ENCODE results near the gene SRBD1. TPM values are rescaled to one million over a fixed set of nuclear protein-coding genes. Genes with fewer than 3 reads are reported as not detected.
A peak's percentile ranks its signal among the peaks of the same experiment; 100 is the strongest.

The SRBD1 gene
- total and polyA plus RNA-seq, 4 donors, result 4.0 to 22.2 (median 10.0) TPM

DNA sequence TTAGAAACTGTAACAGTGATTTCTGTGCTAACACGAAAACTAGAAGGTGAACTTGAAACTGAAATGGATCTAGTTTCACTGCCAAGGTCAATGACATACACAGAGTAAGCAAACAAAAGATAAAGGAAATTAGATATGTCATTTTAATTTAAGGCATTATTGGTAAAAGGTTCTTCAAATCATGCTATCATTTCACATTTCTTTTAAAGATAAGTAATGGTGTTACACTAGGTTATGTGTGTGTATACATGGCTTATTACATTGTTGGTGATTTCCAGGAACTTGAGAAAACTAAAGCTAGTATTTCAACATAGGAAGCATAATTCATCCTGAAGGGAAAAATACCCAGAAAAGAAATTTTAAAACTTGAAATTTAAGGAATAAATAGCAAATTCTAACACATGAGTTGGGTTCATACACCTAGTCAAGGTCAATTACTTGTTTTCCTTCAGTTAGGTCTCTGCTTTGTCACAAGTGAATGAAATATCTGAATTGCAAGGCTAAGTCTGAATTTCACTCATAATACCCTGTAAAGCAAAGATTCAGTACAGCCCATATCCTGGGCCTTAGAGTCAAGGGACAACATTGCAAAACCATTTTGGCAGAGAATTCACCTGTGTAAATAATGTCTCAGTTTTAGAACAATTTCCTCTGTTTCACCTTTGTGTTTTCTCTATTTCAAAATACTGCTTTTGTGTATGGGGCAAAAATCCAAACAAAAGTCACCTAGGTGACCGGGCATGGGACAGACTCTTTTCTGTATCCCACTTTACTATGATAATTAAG is 141.6 kb downstream of the SRBD1 start (continued):
- TF ChIP-seq RXRA (IDR thresholded peaks at IDR 0.05) (peak; percentile 72 to 91), NR2F2 (IDR thresholded peaks at IDR 0.05) (peak; percentile 47), FOXA1 (IDR thresholded peaks at IDR 0.05) (peak; percentile 95), FOXA2 (IDR thresholded peaks at IDR 0.05) (peak; percentile 97)

DNA sequence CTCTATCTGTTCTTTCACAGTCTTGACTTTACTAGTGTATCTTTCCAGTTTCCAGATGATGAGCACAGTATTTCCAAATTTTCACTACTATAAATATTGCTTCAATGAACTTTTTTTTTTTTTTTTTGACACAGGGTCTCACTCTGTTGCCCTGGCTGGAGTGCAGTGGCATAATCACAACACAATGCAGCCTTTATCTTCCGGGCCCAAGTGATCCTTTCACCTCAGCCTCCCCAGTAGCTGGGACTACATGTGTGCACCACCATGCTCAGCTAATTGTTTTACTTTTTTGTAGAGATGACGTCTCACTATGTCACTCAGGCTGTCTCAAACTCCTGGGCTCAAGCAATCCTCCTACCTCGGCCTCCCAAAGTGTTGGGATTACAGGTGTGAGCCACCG is 142.8 kb downstream of the SRBD1 start:
- Histone ChIP-seq H3K36me3 (ENCODE audit: control insufficient read depth in 4 of 4, insufficient read depth in 3 of 4, low read depth in 1 of 4, low read length in 3 of 4) (no peaks in the 10 kb centered on the region), H3K9me3 (ENCODE audit: control insufficient read depth in 4 of 4, low read length in 3 of 4) (no peaks in the 10 kb centered on the region), H3K4me3 (ENCODE audit: low read depth in 1 of 3, low read length in 3 of 3) (no peak overlapping the region), H3K4me1 (ENCODE audit: control insufficient read depth in 4 of 4, insufficient read depth in 4 of 4, low read length in 3 of 4) (peaks cover 5 to 22% (median 15%) of the 10 kb centered on the region in 4 donors), H3K9ac (ENCODE audit: low read depth in 1 of 2, low read length in 2 of 2) (no peak overlapping the region), H3K27ac (ENCODE audit: low read depth in 1 of 2, low read length in 2 of 2) (no peak overlapping the region), H3K27me3 (ENCODE audit: control insufficient read depth in 4 of 4, insufficient read depth in 4 of 4, low read length in 3 of 4) (no peaks in the 10 kb centered on the region)
- WGBS, result 97% methylated on average over 4 of the region's 4 CpGs
- no peak for DNase-seq (ENCODE audit: low spot score)
- TF ChIP-seq NR2F2 (IDR thresholded peaks at IDR 0.05) (no peak), EGR1 (IDR thresholded peaks at IDR 0.05; ENCODE audit: low read depth in 2 of 2) (no peak), MAX (IDR thresholded peaks at IDR 0.05) (no peak), SP1 (IDR thresholded peaks at IDR 0.05) (no peak), JUND (IDR thresholded peaks at IDR 0.05) (no peak), TAF1 (conservative IDR thresholded peaks at IDR 0.05) (no peak)

- no peak for TF ChIP-seq HNF4G (IDR thresholded peaks at IDR 0.05)
- Histone ChIP-seq H3K9ac (ENCODE audit: low read depth in 1 of 2, low read length in 2 of 2) (no peak overlapping the region), H3K4me3 (ENCODE audit: low read depth in 1 of 3, low read length in 3 of 3) (no peak overlapping the region), H3K27me3 (ENCODE audit: control insufficient read depth in 4 of 4, insufficient read depth in 4 of 4, low read length in 3 of 4) (no peaks in the 10 kb centered on the region), H3K9me3 (ENCODE audit: control insufficient read depth in 4 of 4, low read length in 3 of 4) (no peaks in the 10 kb centered on the region), H3K4me1 (ENCODE audit: control insufficient read depth in 4 of 4, insufficient read depth in 4 of 4, low read length in 3 of 4) (peaks cover 5 to 22% (median 15%) of the 10 kb centered on the region in 4 donors), H3K27ac (ENCODE audit: low read depth in 1 of 2, low read length in 2 of 2) (no peak overlapping the region), H3K36me3 (ENCODE audit: control insufficient read depth in 4 of 4, insufficient read depth in 3 of 4, low read depth in 1 of 4, low read length in 3 of 4) (no peaks in the 10 kb centered on the region)
- WGBS, result 80% methylated on average over 1 of the region's 1 CpG
- DNase-seq (ENCODE audit: low spot score), result no peak
Observed at GRCh38 chr2:45466053-45466452, 145.0 kb downstream of the SRBD1 start.

GRCh38 chr2:45460825-45461224 is 150.2 kb downstream of the SRBD1 start:
- H3K9me3 ChIP-seq (ENCODE audit: control insufficient read depth in 4 of 4, low read length in 3 of 4), result no peaks in the 10 kb centered on the region

More at GRCh38 chr2:45460825-45461224, 150.2 kb downstream of the SRBD1 start:
- 94% methylated on average over 6 of the region's 6 CpGs for WGBS
- H3K36me3 ChIP-seq (ENCODE audit: control insufficient read depth in 4 of 4, insufficient read depth in 3 of 4, low read depth in 1 of 4, low read length in 3 of 4), result no peaks in the 10 kb centered on the region
- no peak overlapping the region for H3K9ac ChIP-seq (ENCODE audit: low read depth in 1 of 2, low read length in 2 of 2)
- no peak overlapping the region for H3K4me3 ChIP-seq (ENCODE audit: low read depth in 1 of 3, low read length in 3 of 3)
- no peaks in the 10 kb centered on the region for H3K27me3 ChIP-seq (ENCODE audit: control insufficient read depth in 4 of 4, insufficient read depth in 4 of 4, low read length in 3 of 4)
- DNase-seq (ENCODE audit: low spot score), result no peak
- H3K4me1 ChIP-seq (ENCODE audit: control insufficient read depth in 4 of 4, insufficient read depth in 4 of 4, low read length in 3 of 4), result no peaks in the 10 kb centered on the region
- H3K27ac ChIP-seq (ENCODE audit: low read depth in 1 of 2, low read length in 2 of 2), result no peak overlapping the region
- TF ChIP-seq HNF4A (conservative IDR thresholded peaks at IDR 0.05) (no peak), MAX (IDR thresholded peaks at IDR 0.05) (no peak), JUND (IDR thresholded peaks at IDR 0.05) (no peak), YY1 (IDR thresholded peaks at IDR 0.05) (no peak), HNF4G (IDR thresholded peaks at IDR 0.05) (no peak), RAD21 (IDR thresholded peaks at IDR 0.05) (no peak), FOXA2 (IDR thresholded peaks at IDR 0.05) (no peak), TAF1 (conservative IDR thresholded peaks at IDR 0.05) (no peak)
